CD4-positive, alpha-beta T cell treated with Interleukin-10 for 1 hour (primary cell): ENCODE results near the gene CIROP.

ENCODE experiments used
- DNase-seq: peaks from one replicate; pipeline ENCODE4 v3.0.0-alpha.2; 2020

Gene CIROP

GRCh38 chr14:23130871-23131270, 26.1 kb upstream of the CIROP start:
- DNase-seq, result no peak

- no peak for DNase-seq
Measured at GRCh38 chr14:23129759-23130316, 25.0 kb upstream of the CIROP start.

GRCh38 chr14:23128969-23129758, 24.4 kb upstream of the CIROP start:
- no peak for DNase-seq

- DNase-seq, result no peak
Measured at GRCh38 chr14:23127861-23128260, 23.1 kb upstream of the CIROP start.

GRCh38 chr14:23126548-23127278, 21.9 kb upstream of the CIROP start:
- DNase-seq, result no peak

GRCh38 chr14:23125933-23126524, 21.2 kb upstream of the CIROP start:
- DNase-seq, result no peak

- DNase-seq, result no peak
Measured at GRCh38 chr14:23125011-23125410, 20.2 kb upstream of the CIROP start.

GRCh38 chr14:23124337-23124954, 19.7 kb upstream of the CIROP start:
- DNase-seq, result no peak

- DNase-seq, result no peak
Measured at GRCh38 chr14:23123419-23123818, 18.6 kb upstream of the CIROP start.

- DNase-seq, result no peak
Measured at GRCh38 chr14:23122086-23122485, 17.3 kb upstream of the CIROP start.

GRCh38 chr14:23121361-23121771, 16.6 kb upstream of the CIROP start:
- DNase-seq, result no peak

GRCh38 chr14:23120541-23121251, 15.9 kb upstream of the CIROP start:
- peak; percentile 86 for DNase-seq

- peak; percentile 39 for DNase-seq
Measured at GRCh38 chr14:23119363-23120327, 14.9 kb upstream of the CIROP start.

GRCh38 chr14:23118506-23119362, 13.9 kb upstream of the CIROP start, which contains the start of gene CEBPE:
Gene CEBPE (minus strand): TSS chr14:23119255. CDS start chr14:23119091, 164 bp downstream.
- DNase-seq, result no peak

- DNase-seq, result no peak
Measured at GRCh38 chr14:23117371-23118020, 12.7 kb upstream of the CIROP start.

GRCh38 chr14:23115918-23116317, 11.1 kb upstream of the CIROP start:
- DNase-seq, result no peak

GRCh38 chr14:23115039-23115731, 10.4 kb upstream of the CIROP start:
- no peak for DNase-seq

GRCh38 chr14:23114669-23115038, 9.9 kb upstream of the CIROP start:
- no peak for DNase-seq

GRCh38 chr14:23114120-23114458, 9.3 kb upstream of the CIROP start:
- DNase-seq, result no peak
